ENCODE data around the gene CBLC. TPM values are rescaled to one million over a fixed set of nuclear protein-coding genes. Genes with fewer than 3 reads are reported as not detected.

The CBLC gene
- total RNA-seq, 2 donors from 2014 or later = 30.1 to 33.6 TPM

- Histone ChIP-seq H3K27me3 (replicated peaks; ENCODE audit: insufficient read depth) (no peaks in the 10 kb centered on the region), H3K9me3 (no peaks in the 10 kb centered on the region), H3K4me3 (no peak overlapping the region), H3K4me1 (replicated peaks) (peaks cover 31% of the 10 kb centered on the region), H3K27ac (peak overlapping the region; percentile 96), H3K36me3 (no peaks in the 10 kb centered on the region)
- TF ChIP-seq CTCF (IDR thresholded peaks at IDR 0.05) (no peak), POLR2A (IDR thresholded peaks at IDR 0.05) (no peak), POLR2AphosphoS5 (IDR thresholded peaks at IDR 0.05) (no peak)
- DNase-seq (ENCODE audit: low spot score) = no peak
- intact Hi-C loops (cut with DNase I) = no loop called here
- 76% methylated on average over 5 of the region's 5 CpGs for WGBS
Measured at GRCh38 chr19:44746616-44746945, 31.1 kb upstream of the CBLC start.

- Histone ChIP-seq H3K27me3 (replicated peaks; ENCODE audit: insufficient read depth) (no peaks in the 10 kb centered on the region), H3K27ac (peak overlapping the region; percentile 96), H3K36me3 (no peaks in the 10 kb centered on the region), H3K4me1 (replicated peaks) (peaks cover 31% of the 10 kb centered on the region), H3K9me3 (no peaks in the 10 kb centered on the region), H3K4me3 (peak overlapping the region; percentile 74 to 79)
- WGBS = 6% methylated on average over 34 of the region's 34 CpGs
- intact Hi-C loops (cut with DNase I) = no loop called here
- DNase-seq (ENCODE audit: low spot score) = peak; percentile 96
- TF ChIP-seq POLR2AphosphoS5 (IDR thresholded peaks at IDR 0.05) (peak; percentile 95), POLR2A (IDR thresholded peaks at IDR 0.05) (peak; percentile 62), CTCF (IDR thresholded peaks at IDR 0.05) (no peak)
Measured at GRCh38 chr19:44746946-44747738, 30.5 kb upstream of the CBLC start.

GRCh38 chr19:44747739-44748425 lies 29.8 kb upstream of the CBLC start:
- no peak for TF ChIP-seq POLR2AphosphoS5 (IDR thresholded peaks at IDR 0.05)
- no peak for TF ChIP-seq POLR2A (IDR thresholded peaks at IDR 0.05)
- no peak for TF ChIP-seq CTCF (IDR thresholded peaks at IDR 0.05)

GRCh38 chr19:44748426-44749254 lies 29.1 kb upstream of the CBLC start, which contains the start of gene BCL3:
BCL3 (plus strand) TSS chr19:44748708; CDS start chr19:44748791, 83 bp downstream.
- Histone ChIP-seq H3K4me1 (replicated peaks) (peaks cover 28% of the 10 kb centered on the region), H3K27ac (peak within 1 kb of the TSS; percentile 96), H3K36me3 (no peaks in the 10 kb centered on the region), H3K9me3 (no peaks in the 10 kb centered on the region), H3K27me3 (replicated peaks; ENCODE audit: insufficient read depth) (no peaks in the 10 kb centered on the region), H3K4me3 (peak within 1 kb of the TSS; percentile 74 to 79)
- WGBS = under 1% methylated on average over 42 of the region's 88 CpGs
- peak; percentile 76 for DNase-seq (ENCODE audit: low spot score)
- intact Hi-C loops (cut with DNase I) = no loop called here
- peak in 1 of 4 experiments; percentile 6 for TF ChIP-seq CTCF (IDR thresholded peaks at IDR 0.05)
- no peak for TF ChIP-seq POLR2AphosphoS5 (IDR thresholded peaks at IDR 0.05)
- peak; percentile 46 for TF ChIP-seq POLR2A (IDR thresholded peaks at IDR 0.05)

More at GRCh38 chr19:44747739-44748425, 29.8 kb upstream of the CBLC start:
- Histone ChIP-seq H3K4me3 (peak overlapping the region; percentile 74 to 79), H3K36me3 (no peaks in the 10 kb centered on the region), H3K9me3 (no peaks in the 10 kb centered on the region), H3K4me1 (replicated peaks) (peaks cover 27% of the 10 kb centered on the region), H3K27me3 (replicated peaks; ENCODE audit: insufficient read depth) (no peaks in the 10 kb centered on the region), H3K27ac (peak overlapping the region; percentile 96)
- intact Hi-C loops (cut with DNase I) = no loop called here
- no peak for DNase-seq (ENCODE audit: low spot score)
- under 1% methylated on average over 26 of the region's 26 CpGs for WGBS
